Measurements from ENCODE around the gene HMCN1. TPM values are rescaled to one million over a fixed set of nuclear protein-coding genes. Genes with fewer than 3 reads are reported as not detected.
"Not testable (repeated sequence)": the region's sequence is repeated elsewhere in the genome, so short reads cannot be mapped to it uniquely, and the experiment has no call there.

HMCN1 gene
- total RNA-seq, 1 experiment from 2014 or later = 0.12 TPM

DNA sequence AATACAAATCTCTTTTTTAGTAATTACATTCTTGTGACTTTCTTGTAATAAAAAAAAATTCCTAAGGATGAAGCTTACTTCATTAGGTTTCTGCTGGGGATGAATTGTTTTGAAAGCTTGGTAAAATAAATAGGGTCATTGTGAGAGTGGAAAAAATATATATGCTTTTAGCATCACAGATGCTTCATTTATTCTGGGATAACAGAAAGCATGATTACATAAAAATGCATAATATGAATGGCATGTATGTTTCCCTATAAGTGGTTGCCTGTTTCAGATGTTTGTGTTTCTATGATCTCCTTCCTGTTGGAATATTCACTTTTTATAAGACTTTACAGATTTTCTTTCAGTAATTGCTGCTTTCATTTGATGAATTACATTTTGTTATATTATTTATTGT is 42.3 kb downstream of the HMCN1 start:
- intact Hi-C loops (cut with micrococcal nuclease) = no loop called here
- TF ChIP-seq, protein P1, sequence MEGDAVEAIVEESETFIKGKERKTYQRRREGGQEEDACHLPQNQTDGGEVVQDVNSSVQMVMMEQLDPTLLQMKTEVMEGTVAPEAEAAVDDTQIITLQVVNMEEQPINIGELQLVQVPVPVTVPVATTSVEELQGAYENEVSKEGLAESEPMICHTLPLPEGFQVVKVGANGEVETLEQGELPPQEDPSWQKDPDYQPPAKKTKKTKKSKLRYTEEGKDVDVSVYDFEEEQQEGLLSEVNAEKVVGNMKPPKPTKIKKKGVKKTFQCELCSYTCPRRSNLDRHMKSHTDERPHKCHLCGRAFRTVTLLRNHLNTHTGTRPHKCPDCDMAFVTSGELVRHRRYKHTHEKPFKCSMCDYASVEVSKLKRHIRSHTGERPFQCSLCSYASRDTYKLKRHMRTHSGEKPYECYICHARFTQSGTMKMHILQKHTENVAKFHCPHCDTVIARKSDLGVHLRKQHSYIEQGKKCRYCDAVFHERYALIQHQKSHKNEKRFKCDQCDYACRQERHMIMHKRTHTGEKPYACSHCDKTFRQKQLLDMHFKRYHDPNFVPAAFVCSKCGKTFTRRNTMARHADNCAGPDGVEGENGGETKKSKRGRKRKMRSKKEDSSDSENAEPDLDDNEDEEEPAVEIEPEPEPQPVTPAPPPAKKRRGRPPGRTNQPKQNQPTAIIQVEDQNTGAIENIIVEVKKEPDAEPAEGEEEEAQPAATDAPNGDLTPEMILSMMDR (IDR thresholded peaks at IDR 0.05; ENCODE audit: unreplicated experiment) = no peak
- Mint-ChIP-seq H3K36me3 (ENCODE audit: insufficient read depth, unreplicated experiment) (no peaks in the 10 kb centered on the region), H3K27me3 (ENCODE audit: insufficient read depth, unreplicated experiment) (peaks cover 27% of the 10 kb centered on the region), H3K27ac (ENCODE audit: low read depth, unreplicated experiment) (no peak overlapping the region), H3K9me3 (ENCODE audit: unreplicated experiment) (no peaks in the 10 kb centered on the region), H3K4me3 (ENCODE audit: unreplicated experiment) (no peak overlapping the region), H3K4me1 (ENCODE audit: insufficient read depth, unreplicated experiment) (no peaks in the 10 kb centered on the region)
- CTCF ChIA-PET = interaction anchor here (0.6 to 1.3 kb wide), 4 partner anchors 15 to 452 kb away, joined by 3 read pairs; no protein-coding TSS in a partner anchor
- DNase-seq (ENCODE audit: unreplicated experiment) = no peak
- BruUV-seq (replicated peaks) = no TSS peak
- POLR2A ChIA-PET = interaction anchor here (0.6 to 1.8 kb wide), 3 partner anchors 11 to 910 kb away, joined by 3 to 5 read pairs (median 4); no protein-coding TSS in a partner anchor

DNA sequence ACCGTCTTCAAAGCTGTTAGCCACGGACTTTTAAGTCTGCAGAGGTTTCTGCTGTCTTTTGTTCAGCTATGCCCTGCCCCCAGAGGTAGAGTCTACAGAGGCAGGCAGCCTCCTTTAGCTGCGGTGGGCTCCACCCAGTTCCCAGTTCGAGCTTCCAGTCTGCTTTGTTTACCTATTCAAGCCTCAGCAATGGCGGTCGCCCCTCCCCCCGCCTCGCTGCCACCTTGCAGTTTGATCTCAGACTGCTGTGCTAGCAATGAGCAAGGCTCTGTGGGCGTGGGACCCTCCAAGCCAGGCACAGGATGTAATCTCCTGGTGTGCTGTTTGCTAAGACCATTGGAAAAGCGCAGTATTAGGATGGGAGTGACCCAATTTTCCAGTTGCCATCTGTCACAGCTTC is 49.7 kb downstream of the HMCN1 start:
- H3K9me3 Mint-ChIP-seq (ENCODE audit: unreplicated experiment); DNase-seq (ENCODE audit: unreplicated experiment); H3K4me1 Mint-ChIP-seq (ENCODE audit: insufficient read depth, unreplicated experiment); H3K27me3 Mint-ChIP-seq (ENCODE audit: insufficient read depth, unreplicated experiment); H3K4me3 Mint-ChIP-seq (ENCODE audit: unreplicated experiment); H3K27ac Mint-ChIP-seq (ENCODE audit: low read depth, unreplicated experiment); intact Hi-C loops (cut with micrococcal nuclease); H3K36me3 Mint-ChIP-seq (ENCODE audit: insufficient read depth, unreplicated experiment); BruUV-seq (replicated peaks): not testable (repeated sequence)
- ChIA-PET POLR2A (interaction anchor here (1.2 kb wide), 1 partner anchor 13 kb away, joined by 3 read pairs; no protein-coding TSS in a partner anchor), CTCF (interaction anchor here (0.6 to 1.8 kb wide), 4 partner anchors 13 to 372 kb away, joined by 3 to 8 read pairs (median 3); no protein-coding TSS in a partner anchor)

DNA sequence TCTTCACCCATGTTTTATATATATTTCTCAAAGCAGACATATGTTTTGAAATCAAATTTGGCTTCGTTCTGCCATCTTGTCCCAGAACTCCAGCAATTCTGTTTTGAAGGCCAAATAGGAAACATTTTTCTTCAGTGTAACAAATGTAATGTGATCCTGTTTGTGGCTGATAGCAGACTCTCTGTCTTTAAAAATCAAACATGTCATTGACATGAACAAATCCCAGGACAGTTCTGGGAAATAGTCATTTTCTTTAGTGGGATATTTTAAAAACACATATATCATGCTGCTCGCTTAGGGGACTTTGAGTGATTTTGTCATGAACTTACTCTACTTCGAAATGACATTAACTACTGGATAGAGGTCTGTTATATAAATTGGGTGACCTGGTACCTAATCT is 51.4 kb downstream of the HMCN1 start:
- TF ChIP-seq, protein P1 (IDR thresholded peaks at IDR 0.05; ENCODE audit: unreplicated experiment) = no peak
- CTCF ChIA-PET = interaction anchor here (0.6 kb wide), 1 partner anchor 90 kb away, joined by 4 read pairs; no protein-coding TSS in a partner anchor
- POLR2A ChIA-PET = no interaction called here
- H3K4me3 Mint-ChIP-seq (ENCODE audit: unreplicated experiment) = no peak overlapping the region
- H3K36me3 Mint-ChIP-seq (ENCODE audit: insufficient read depth, unreplicated experiment) = no peaks in the 10 kb centered on the region
- H3K27me3 Mint-ChIP-seq (ENCODE audit: insufficient read depth, unreplicated experiment) = no peaks in the 10 kb centered on the region
- peaks cover 6% of the 10 kb centered on the region for H3K4me1 Mint-ChIP-seq (ENCODE audit: insufficient read depth, unreplicated experiment)
- no peak for DNase-seq (ENCODE audit: unreplicated experiment)
- intact Hi-C loops (cut with micrococcal nuclease) = no loop called here
- BruUV-seq (replicated peaks) = no TSS peak
- H3K9me3 Mint-ChIP-seq (ENCODE audit: unreplicated experiment) = no peaks in the 10 kb centered on the region
- no peak overlapping the region for H3K27ac Mint-ChIP-seq (ENCODE audit: low read depth, unreplicated experiment)

DNA sequence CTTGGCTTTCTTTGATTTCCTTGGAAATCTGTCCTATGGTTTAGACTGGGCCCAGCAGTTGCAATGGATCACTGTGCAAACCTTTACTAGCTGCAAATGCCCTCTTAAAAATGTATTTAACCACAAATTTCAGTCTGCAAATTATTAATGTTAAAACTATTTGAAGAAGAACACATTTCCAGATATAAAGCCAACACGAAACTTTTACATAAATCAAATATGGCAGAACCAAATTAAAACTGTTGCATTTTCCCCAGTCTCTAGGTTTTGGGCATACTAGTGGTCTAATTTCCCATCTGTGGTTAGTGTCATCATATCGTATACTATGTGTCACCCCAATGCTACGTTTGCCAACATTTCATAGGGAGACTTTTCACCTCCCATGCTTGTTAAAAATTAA is 52.3 kb downstream of the HMCN1 start:
- TF ChIP-seq, protein P1 (IDR thresholded peaks at IDR 0.05; ENCODE audit: unreplicated experiment) = no peak
- intact Hi-C loops (cut with micrococcal nuclease) = no loop called here
- no peak for DNase-seq (ENCODE audit: unreplicated experiment)
- Mint-ChIP-seq H3K9me3 (ENCODE audit: unreplicated experiment) (no peaks in the 10 kb centered on the region), H3K36me3 (ENCODE audit: insufficient read depth, unreplicated experiment) (no peaks in the 10 kb centered on the region), H3K4me1 (ENCODE audit: insufficient read depth, unreplicated experiment) (peaks cover 6% of the 10 kb centered on the region), H3K4me3 (ENCODE audit: unreplicated experiment) (no peak overlapping the region), H3K27me3 (ENCODE audit: insufficient read depth, unreplicated experiment) (no peaks in the 10 kb centered on the region), H3K27ac (ENCODE audit: low read depth, unreplicated experiment) (no peak overlapping the region)
- BruUV-seq (replicated peaks) = no TSS peak
- POLR2A ChIA-PET = interaction anchor here (0.9 kb wide), 1 partner anchor 10 kb away, joined by 4 read pairs; no protein-coding TSS in a partner anchor
- CTCF ChIA-PET = interaction anchor here (0.5 to 1.5 kb wide), 3 partner anchors 13 to 274 kb away, joined by 3 to 5 read pairs (median 3); no protein-coding TSS in a partner anchor
